Memory B cell (primary cell): ENCODE measurements around the gene MED31.
"Not testable (repeated sequence)": the region's sequence is repeated elsewhere in the genome, so short reads cannot be mapped to it uniquely, and the experiment has no call there.

ENCODE experiments used
- ATAC-seq: fragments of 150-1000 bp; cut with Tn5 transposase; 2 replicates; pipeline ENCODE4 v1.10.0; 2021; ENCODE audit warnings: low read depth, mild to moderate bottlenecking, moderate library complexity
- DNase-seq, 2 donors: peaks; one replicate each; pipeline ENCODE4 v3.0.0; 2022; ENCODE audit warnings: low spot score in 2 of 2
- H3K27ac Mint-ChIP-seq: one replicate; pipeline ENCODE4 v1.8.0; 2022; ENCODE audit warnings: mild to moderate bottlenecking, moderate library complexity, mixed read lengths
- H3K27me3 Mint-ChIP-seq: one replicate; pipeline ENCODE4 v1.8.0; 2022; ENCODE audit warnings: mixed read lengths
- H3K36me3 Mint-ChIP-seq: one replicate; pipeline ENCODE4 v1.8.0; 2022; ENCODE audit warnings: mild to moderate bottlenecking, mixed read lengths
- H3K4me1 Mint-ChIP-seq: one replicate; pipeline ENCODE4 v1.8.0; 2022; ENCODE audit warnings: mixed read lengths
- H3K4me3 Mint-ChIP-seq: one replicate; pipeline ENCODE4 v1.8.0; 2022; ENCODE audit warnings: mild to moderate bottlenecking, moderate library complexity, mixed read lengths
- H3K9me3 Mint-ChIP-seq: one replicate; pipeline ENCODE4 v1.8.0; 2022; ENCODE audit warnings: mixed read lengths

The MED31 gene

GRCh38 chr17:6651354-6651918, at the start of gene MED31, which contains the start of gene C17orf100:
Gene MED31 (minus strand): TSS chr17:6651605. CDS start chr17:6651528, 77 bp downstream.
Gene C17orf100 (plus strand): TSS chr17:6651762. CDS start chr17:6651914, 152 bp downstream.
- Mint-ChIP-seq H3K27me3 (no peaks in the 10 kb centered on the region), H3K4me1 (peaks cover 50% of the 10 kb centered on the region), H3K4me3 (peak within 1 kb of the TSS; percentile 94), H3K9me3 (no peaks in the 10 kb centered on the region), H3K36me3 (peaks cover 13% of the 10 kb centered on the region), H3K27ac (peak within 1 kb of the TSS; percentile 99)
- ATAC-seq (peak; percentile 84), DNase-seq (peak; percentile 87 to 90)

- no peaks in the 10 kb centered on the region for H3K36me3 Mint-ChIP-seq
Measured at GRCh38 chr17:6700948-6701307, 49.5 kb upstream of the MED31 start.

GRCh38 chr17:6699997-6700947, 48.9 kb upstream of the MED31 start:
- no peak for ATAC-seq
- H3K4me3 Mint-ChIP-seq = no peak overlapping the region
- no peaks in the 10 kb centered on the region for H3K36me3 Mint-ChIP-seq

More at GRCh38 chr17:6700948-6701307, 49.5 kb upstream of the MED31 start:
- no peaks in the 10 kb centered on the region for H3K4me1 Mint-ChIP-seq
- H3K9me3 Mint-ChIP-seq = no peaks in the 10 kb centered on the region
- H3K27ac Mint-ChIP-seq = no peak overlapping the region
- no peak overlapping the region for H3K4me3 Mint-ChIP-seq
- ATAC-seq (no peak), DNase-seq (no peak)
- H3K27me3 Mint-ChIP-seq = peaks cover 18% of the 10 kb centered on the region

GRCh38 chr17:6698004-6698403, 46.6 kb upstream of the MED31 start:
- peaks cover 11% of the 10 kb centered on the region for H3K27me3 Mint-ChIP-seq
- DNase-seq (no peak), ATAC-seq (no peak)
- no peak overlapping the region for H3K27ac Mint-ChIP-seq
- H3K4me1 Mint-ChIP-seq = no peaks in the 10 kb centered on the region
- no peaks in the 10 kb centered on the region for H3K36me3 Mint-ChIP-seq
- no peaks in the 10 kb centered on the region for H3K9me3 Mint-ChIP-seq
- no peak overlapping the region for H3K4me3 Mint-ChIP-seq

More at GRCh38 chr17:6699997-6700947, 48.9 kb upstream of the MED31 start:
- Mint-ChIP-seq H3K27me3 (peaks cover 18% of the 10 kb centered on the region), H3K4me1 (no peaks in the 10 kb centered on the region), H3K9me3 (no peaks in the 10 kb centered on the region), H3K27ac (no peak overlapping the region)
- DNase-seq = no peak

GRCh38 chr17:6696906-6697305, 45.5 kb upstream of the MED31 start:
- H3K27me3 Mint-ChIP-seq = peaks cover 15% of the 10 kb centered on the region
- H3K36me3 Mint-ChIP-seq = no peaks in the 10 kb centered on the region
- no peak overlapping the region for H3K4me3 Mint-ChIP-seq
- no peak for ATAC-seq
- no peak overlapping the region for H3K27ac Mint-ChIP-seq
- H3K4me1 Mint-ChIP-seq = peaks cover under 1% of the 10 kb centered on the region
- H3K9me3 Mint-ChIP-seq = no peaks in the 10 kb centered on the region
- no peak for DNase-seq

GRCh38 chr17:6695565-6695964, 44.2 kb upstream of the MED31 start:
- Mint-ChIP-seq H3K36me3 (no peaks in the 10 kb centered on the region), H3K9me3 (no peaks in the 10 kb centered on the region), H3K4me3 (no peak overlapping the region), H3K27me3 (peaks cover 23% of the 10 kb centered on the region), H3K27ac (no peak overlapping the region), H3K4me1 (peaks cover 2% of the 10 kb centered on the region)
- no peak for ATAC-seq
- no peak for DNase-seq

- Mint-ChIP-seq H3K9me3 (no peaks in the 10 kb centered on the region), H3K27ac (no peak overlapping the region), H3K36me3 (no peaks in the 10 kb centered on the region), H3K27me3 (peaks cover 26% of the 10 kb centered on the region), H3K4me3 (no peak overlapping the region), H3K4me1 (peaks cover 2% of the 10 kb centered on the region)
- ATAC-seq (no peak), DNase-seq (no peak)
Measured at GRCh38 chr17:6695051-6695450, 43.6 kb upstream of the MED31 start.

GRCh38 chr17:6691958-6692357, 40.6 kb upstream of the MED31 start:
- not testable (repeated sequence) for ATAC-seq, H3K36me3 Mint-ChIP-seq, H3K4me1 Mint-ChIP-seq, H3K9me3 Mint-ChIP-seq, H3K27ac Mint-ChIP-seq, H3K4me3 Mint-ChIP-seq, DNase-seq
- peaks cover 28% of the 10 kb centered on the region for H3K27me3 Mint-ChIP-seq

GRCh38 chr17:6691546-6691945, 40.1 kb upstream of the MED31 start:
- Mint-ChIP-seq H3K36me3 (peaks cover 2% of the 10 kb centered on the region), H3K4me3 (no peak overlapping the region), H3K27me3 (peaks cover 30% of the 10 kb centered on the region), H3K9me3 (no peaks in the 10 kb centered on the region), H3K4me1 (peaks cover 2% of the 10 kb centered on the region), H3K27ac (no peak overlapping the region)
- DNase-seq = no peak
- no peak for ATAC-seq

GRCh38 chr17:6690641-6691040, 39.2 kb upstream of the MED31 start:
- Mint-ChIP-seq H3K27me3 (peaks cover 26% of the 10 kb centered on the region), H3K36me3 (peaks cover 4% of the 10 kb centered on the region), H3K4me3 (no peak overlapping the region), H3K4me1 (peaks cover 2% of the 10 kb centered on the region), H3K27ac (no peak overlapping the region), H3K9me3 (no peaks in the 10 kb centered on the region)
- ATAC-seq (no peak), DNase-seq (no peak)

GRCh38 chr17:6688944-6689343, 37.5 kb upstream of the MED31 start:
- Mint-ChIP-seq H3K4me1 (peaks cover 2% of the 10 kb centered on the region), H3K27me3 (peaks cover 22% of the 10 kb centered on the region), H3K4me3 (no peak overlapping the region), H3K9me3 (no peaks in the 10 kb centered on the region), H3K27ac (no peak overlapping the region), H3K36me3 (peaks cover 5% of the 10 kb centered on the region)
- DNase-seq = no peak
- ATAC-seq = no peak

- DNase-seq (no peak), ATAC-seq (no peak)
- no peaks in the 10 kb centered on the region for H3K9me3 Mint-ChIP-seq
- H3K27ac Mint-ChIP-seq = no peak overlapping the region
- H3K36me3 Mint-ChIP-seq = peaks cover 7% of the 10 kb centered on the region
- H3K4me3 Mint-ChIP-seq = no peak overlapping the region
- H3K4me1 Mint-ChIP-seq = no peaks in the 10 kb centered on the region
- H3K27me3 Mint-ChIP-seq = peaks cover 12% of the 10 kb centered on the region
Measured at GRCh38 chr17:6686026-6686425, 34.6 kb upstream of the MED31 start.

GRCh38 chr17:6684881-6685767, 33.7 kb upstream of the MED31 start:
- Mint-ChIP-seq H3K4me3 (no peak overlapping the region), H3K4me1 (no peaks in the 10 kb centered on the region), H3K9me3 (no peaks in the 10 kb centered on the region), H3K27ac (no peak overlapping the region), H3K36me3 (peaks cover 7% of the 10 kb centered on the region), H3K27me3 (peaks cover 9% of the 10 kb centered on the region)
- no peak for ATAC-seq
- no peak for DNase-seq

GRCh38 chr17:6684460-6684783, 33.0 kb upstream of the MED31 start:
- ATAC-seq (no peak), DNase-seq (no peak)
- Mint-ChIP-seq H3K4me3 (no peak overlapping the region), H3K27me3 (peaks cover 7% of the 10 kb centered on the region), H3K36me3 (peaks cover 7% of the 10 kb centered on the region), H3K27ac (no peak overlapping the region), H3K9me3 (no peaks in the 10 kb centered on the region), H3K4me1 (no peaks in the 10 kb centered on the region)
